Peyer's patch (tissue), 4 donors: ENCODE data around the gene EMILIN2. TPM values are rescaled to one million over a fixed set of nuclear protein-coding genes. Genes with fewer than 3 reads are reported as not detected.

Experiments
- DNase-seq, 3 donors: peaks; one replicate each; pipeline ENCODE4 v3.0.0-alpha.2; 2017 to 2019
- H3K27ac ChIP-seq, 4 donors: fragments of 200-600 bp; sonication (generic); one replicate each; pipeline ENCODE4 v1.5.1; 2016 to 2019
- H3K27me3 ChIP-seq, 2 donors: fragments of 200-600 bp; sonication (generic); one replicate each; pipeline ENCODE4 v1.5.1; 2019
- H3K36me3 ChIP-seq, 3 donors: fragments of 200-600 bp; sonication (generic); one replicate each; pipeline ENCODE4 v1.5.1; 2016 to 2019
- H3K4me1 ChIP-seq, 4 donors: fragments of 200-600 bp; sonication (generic); one replicate each; pipeline ENCODE4 v1.5.1; 2016 to 2019
- H3K4me3 ChIP-seq, 4 donors: fragments of 200-600 bp; sonication (generic); 1 replicate in 3 of 4; 2 replicates in 1 of 4; pipeline ENCODE4 v1.5.1; 2016 to 2019; ENCODE audit warnings: mild to moderate bottlenecking in 1 of 4
- H3K9me3 ChIP-seq, 4 donors: fragments of 200-600 bp; sonication (generic); one replicate each; pipeline ENCODE4 v1.5.1; 2016 to 2019; ENCODE audit warnings: mild to moderate bottlenecking in 1 of 4
- CTCF ChIP-seq, 6 experiments: fragments of 450-650 bp in 4 of 6; fragments of 200-600 bp in 2 of 6; sonication (generic) in 1 of 6; IDR thresholded peaks; one replicate each; pipeline ENCODE4 v1.5.1; 2017 to 2019; ENCODE audit warnings: antibody characterized with exemption in 6 of 6, mild to moderate bottlenecking in 3 of 6, moderate library complexity in 1 of 6
- POLR2A ChIP-seq, 2 donors: fragments of 450-650 bp; IDR thresholded peaks; one replicate each; pipeline ENCODE4 v1.5.1; 2017; ENCODE audit warnings: antibody characterized with exemption in 2 of 2, mild to moderate bottlenecking in 2 of 2, moderate library complexity in 2 of 2
- total RNA-seq, 4 donors: library from RNA; depleted of rRNA; stranded (reverse); fragments of >200 nt; gene quantifications; one replicate each; pipeline ENCODE4 v1.1.0, GENCODE V29; 2016

The EMILIN2 gene
- total RNA-seq, 4 donors from 2014 or later = 6.8 to 54.5 (median 12.8) TPM

- DNase-seq = no peak
- Histone ChIP-seq H3K27ac (no peak overlapping the region), H3K4me3 (no peak overlapping the region), H3K4me1 (no peaks in the 10 kb centered on the region), H3K9me3 (no peaks in the 10 kb centered on the region), H3K36me3 (no peaks in the 10 kb centered on the region), H3K27me3 (no peaks in the 10 kb centered on the region)
- TF ChIP-seq POLR2A (IDR thresholded peaks at IDR 0.05) (no peak), CTCF (IDR thresholded peaks at IDR 0.05) (no peak)
Measured at GRCh38 chr18:2898186-2898640, 51.4 kb downstream of the EMILIN2 start.

GRCh38 chr18:2900684-2901422 lies 54.0 kb downstream of the EMILIN2 start:
- H3K9me3 ChIP-seq = no peaks in the 10 kb centered on the region
- no peak for DNase-seq
- TF ChIP-seq CTCF (IDR thresholded peaks at IDR 0.05) (no peak), POLR2A (IDR thresholded peaks at IDR 0.05) (no peak)
- H3K36me3 ChIP-seq = no peaks in the 10 kb centered on the region
- H3K4me3 ChIP-seq = no peak overlapping the region
- H3K27me3 ChIP-seq = no peaks in the 10 kb centered on the region
- no peaks in the 10 kb centered on the region for H3K4me1 ChIP-seq
- no peak overlapping the region for H3K27ac ChIP-seq

DNA sequence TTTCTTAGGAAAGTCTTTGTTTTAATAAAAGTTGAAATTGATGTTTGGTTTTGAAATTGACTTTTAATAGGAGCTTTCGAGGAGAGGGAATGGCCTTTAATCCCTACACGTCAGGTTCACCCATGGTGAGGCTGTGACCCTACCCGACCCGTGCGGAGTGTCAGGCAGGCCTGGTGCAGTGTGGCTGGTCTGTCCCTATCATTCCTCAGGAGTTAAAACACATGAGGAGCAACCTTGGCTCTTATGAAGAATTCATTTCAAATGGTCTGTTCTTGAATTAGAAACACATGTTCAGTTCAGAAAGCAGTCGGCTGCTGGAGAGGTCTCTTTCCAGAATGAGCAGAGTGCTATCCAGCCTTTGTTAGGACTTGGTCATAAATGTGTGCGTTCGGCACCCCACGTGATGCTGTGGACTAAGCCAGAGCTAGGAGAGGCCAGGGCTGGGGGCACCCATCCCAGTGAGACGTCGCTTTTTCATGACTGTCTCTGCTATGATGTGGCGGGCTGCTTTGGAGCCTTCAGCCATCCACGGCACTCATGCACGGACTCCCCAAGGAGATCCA lies 54.7 kb downstream of the EMILIN2 start:
- no peaks in the 10 kb centered on the region for H3K4me1 ChIP-seq
- no peaks in the 10 kb centered on the region for H3K36me3 ChIP-seq
- H3K27me3 ChIP-seq = no peaks in the 10 kb centered on the region
- no peak overlapping the region for H3K4me3 ChIP-seq
- H3K9me3 ChIP-seq = no peaks in the 10 kb centered on the region
- no peak overlapping the region for H3K27ac ChIP-seq
- peak in 1 of 3 donors; percentile 45 for DNase-seq
- TF ChIP-seq CTCF (IDR thresholded peaks at IDR 0.05) (no peak), POLR2A (IDR thresholded peaks at IDR 0.05) (no peak)

DNA sequence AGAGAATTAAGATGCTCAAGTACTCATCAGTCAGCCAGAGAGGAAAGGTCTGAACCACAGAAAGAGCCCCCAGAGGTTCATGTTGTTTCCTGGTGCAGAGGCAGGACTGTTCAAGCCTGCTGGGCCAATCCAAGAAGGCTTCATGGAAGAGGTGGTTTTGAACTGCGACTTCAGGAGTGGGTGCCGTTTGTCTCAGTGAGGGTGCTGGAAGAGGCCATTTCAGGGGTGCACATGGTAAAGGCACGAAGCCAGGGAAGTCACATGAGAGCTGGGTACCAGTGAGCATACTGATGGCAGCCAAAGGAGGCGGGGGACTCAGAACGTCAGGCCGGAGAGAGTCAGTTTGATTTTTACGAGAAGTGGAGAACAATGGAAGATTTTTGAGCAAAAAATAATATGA lies 55.5 kb downstream of the EMILIN2 start:
- Histone ChIP-seq H3K27ac (no peak overlapping the region), H3K9me3 (no peaks in the 10 kb centered on the region), H3K4me3 (no peak overlapping the region), H3K36me3 (no peaks in the 10 kb centered on the region), H3K4me1 (peaks cover 0 to 8% (median 2%) of the 10 kb centered on the region in 4 donors), H3K27me3 (no peaks in the 10 kb centered on the region)
- peak in 1 of 3 donors; percentile 30 for DNase-seq
- TF ChIP-seq POLR2A (IDR thresholded peaks at IDR 0.05) = no peak
- TF ChIP-seq CTCF (IDR thresholded peaks at IDR 0.05) = no peak

DNA sequence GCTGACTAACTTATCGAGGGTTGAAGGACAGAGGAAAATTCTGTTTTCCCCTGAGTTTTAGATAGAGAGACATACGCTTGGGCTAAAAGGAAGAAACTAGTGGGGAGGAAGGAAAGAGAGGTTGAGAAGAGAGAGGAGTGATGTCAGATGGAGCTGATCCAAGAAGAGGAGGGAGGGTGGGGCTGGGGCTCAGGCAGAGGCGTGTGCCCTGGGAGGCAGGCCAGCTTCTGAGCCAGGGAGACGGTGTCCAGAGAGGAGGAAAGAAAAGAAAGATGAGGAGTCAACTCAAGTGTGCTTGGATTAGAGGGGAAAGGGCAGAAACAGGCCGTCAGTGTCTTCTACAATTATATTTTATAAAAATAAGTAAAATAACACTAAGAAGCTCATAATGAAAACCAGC lies 56.2 kb downstream of the EMILIN2 start:
- no peak overlapping the region for H3K4me3 ChIP-seq
- H3K9me3 ChIP-seq = no peaks in the 10 kb centered on the region
- no peaks in the 10 kb centered on the region for H3K36me3 ChIP-seq
- TF ChIP-seq CTCF (IDR thresholded peaks at IDR 0.05) = no peak
- TF ChIP-seq POLR2A (IDR thresholded peaks at IDR 0.05) = no peak
- H3K4me1 ChIP-seq = peaks cover 0 to 9% (median 4%) of the 10 kb centered on the region in 4 donors
- H3K27me3 ChIP-seq = no peaks in the 10 kb centered on the region
- DNase-seq = peak in 1 of 3 donors; percentile 50
- H3K27ac ChIP-seq = no peak overlapping the region
